Measurements from ENCODE around the gene MAML3.

DNA sequence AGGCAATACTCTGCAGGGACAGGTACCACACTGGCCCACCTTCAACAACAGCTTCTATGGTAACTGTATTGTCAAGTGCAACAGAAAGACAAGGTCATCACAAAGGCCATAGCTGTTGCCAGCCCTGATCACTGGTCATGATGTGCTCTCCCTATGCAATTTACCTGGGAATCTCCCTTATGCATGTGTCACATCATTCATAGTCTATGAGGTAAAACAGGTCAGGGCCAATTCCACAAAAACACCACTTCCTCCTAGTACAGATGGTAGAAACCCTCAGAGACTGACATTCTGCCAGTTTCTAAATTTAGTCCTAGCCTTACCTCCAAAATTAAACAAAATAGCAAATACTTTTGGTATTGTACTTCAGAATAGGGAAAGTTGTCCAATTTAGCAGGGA is 355.5 kb downstream of the MAML3 start:
- TF ChIP-seq, protein P1, sequence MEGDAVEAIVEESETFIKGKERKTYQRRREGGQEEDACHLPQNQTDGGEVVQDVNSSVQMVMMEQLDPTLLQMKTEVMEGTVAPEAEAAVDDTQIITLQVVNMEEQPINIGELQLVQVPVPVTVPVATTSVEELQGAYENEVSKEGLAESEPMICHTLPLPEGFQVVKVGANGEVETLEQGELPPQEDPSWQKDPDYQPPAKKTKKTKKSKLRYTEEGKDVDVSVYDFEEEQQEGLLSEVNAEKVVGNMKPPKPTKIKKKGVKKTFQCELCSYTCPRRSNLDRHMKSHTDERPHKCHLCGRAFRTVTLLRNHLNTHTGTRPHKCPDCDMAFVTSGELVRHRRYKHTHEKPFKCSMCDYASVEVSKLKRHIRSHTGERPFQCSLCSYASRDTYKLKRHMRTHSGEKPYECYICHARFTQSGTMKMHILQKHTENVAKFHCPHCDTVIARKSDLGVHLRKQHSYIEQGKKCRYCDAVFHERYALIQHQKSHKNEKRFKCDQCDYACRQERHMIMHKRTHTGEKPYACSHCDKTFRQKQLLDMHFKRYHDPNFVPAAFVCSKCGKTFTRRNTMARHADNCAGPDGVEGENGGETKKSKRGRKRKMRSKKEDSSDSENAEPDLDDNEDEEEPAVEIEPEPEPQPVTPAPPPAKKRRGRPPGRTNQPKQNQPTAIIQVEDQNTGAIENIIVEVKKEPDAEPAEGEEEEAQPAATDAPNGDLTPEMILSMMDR (IDR thresholded peaks at IDR 0.05; ENCODE audit: low read depth, low read length, poor library complexity, severe bottlenecking): no peak
- no peak for TF ChIP-seq EZH2phosphoT487 (IDR thresholded peaks at IDR 0.05; ENCODE audit: borderline replicate concordance, low read length)

All from DOHH2 (cell line).